ENCODE data around the gene NPIPB2. TPM values are rescaled to one million over a fixed set of nuclear protein-coding genes. Genes with fewer than 3 reads are reported as not detected.
"Not testable (repeated sequence)": the region's sequence is repeated elsewhere in the genome, so short reads cannot be mapped to it uniquely, and the experiment has no call there.

The NPIPB2 gene
- total RNA-seq, 4 donors from 2014 or later = 1.3 to 7.4 (median 3.2) TPM

DNA sequence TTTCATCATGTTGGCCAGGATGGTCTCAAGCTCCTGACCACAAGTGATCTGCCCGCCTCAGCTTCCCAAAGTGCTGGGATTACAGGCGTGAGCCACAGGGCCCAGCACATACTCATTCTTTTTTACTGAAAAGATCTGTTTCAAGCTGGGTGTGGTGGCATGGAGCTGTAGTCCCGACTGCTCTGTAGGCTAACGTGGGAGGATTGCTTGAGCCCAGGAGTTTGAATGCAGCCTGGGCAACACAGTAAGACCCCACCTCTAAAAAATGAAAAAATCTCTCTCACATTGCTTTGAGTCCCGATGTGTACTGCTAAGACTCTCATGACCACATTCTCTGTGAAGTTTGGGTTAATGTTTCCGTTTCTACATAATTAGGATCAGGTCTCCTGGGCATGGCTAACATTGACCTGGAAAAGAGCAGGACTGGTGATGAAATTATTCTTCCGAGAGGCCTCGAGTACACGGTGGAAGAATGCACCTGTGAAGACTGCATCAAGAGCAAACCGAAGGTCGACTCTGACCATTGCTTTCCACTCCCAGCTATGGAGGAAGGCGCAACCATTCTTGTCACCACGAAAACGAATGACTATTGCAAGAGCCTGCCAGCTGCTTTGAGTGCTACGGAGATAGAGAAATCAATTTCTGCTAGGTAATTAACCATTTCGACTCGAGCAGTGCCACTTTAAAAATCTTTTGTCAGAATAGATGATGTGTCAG, 25.5 kb upstream of the NPIPB2 start:
- no peak for DNase-seq
- H3K4me1 ChIP-seq = peaks cover 0 to 12% (median 0%) of the 10 kb centered on the region in 3 donors
- H3K27ac ChIP-seq = no peak overlapping the region
- H3K27me3 ChIP-seq = no peaks in the 10 kb centered on the region
- no peaks in the 10 kb centered on the region for H3K9me3 ChIP-seq
- no peak overlapping the region for H3K4me3 ChIP-seq
- intact Hi-C loops (cut with DNase I) = no loop called here
- no peak for TF ChIP-seq CTCF (IDR thresholded peaks at IDR 0.05)
- no peak for TF ChIP-seq POLR2A (IDR thresholded peaks at IDR 0.05)
- 78 to 84% methylated on average over 17 of the region's 17 CpGs for WGBS, 2 donors
- H3K36me3 ChIP-seq = no peaks in the 10 kb centered on the region

DNA sequence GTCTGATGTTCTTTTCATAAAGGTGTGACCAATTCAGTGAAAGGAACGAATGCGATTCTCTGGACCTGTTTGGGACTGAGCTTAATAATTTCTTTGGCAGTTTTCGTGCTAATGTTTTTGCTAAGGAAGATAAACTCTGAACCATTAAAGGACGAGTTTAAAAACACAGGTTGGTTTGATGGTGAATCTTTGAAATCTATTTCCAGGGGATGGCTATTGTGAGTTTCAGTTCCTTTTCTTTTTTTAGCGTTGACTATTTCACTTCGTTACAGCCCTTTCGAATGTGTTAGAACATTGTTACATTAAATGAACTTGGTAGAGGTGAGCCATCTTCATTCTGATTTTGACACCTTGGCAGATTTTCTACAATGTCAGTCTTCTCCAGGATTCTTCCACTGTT, 24.3 kb upstream of the NPIPB2 start:
- DNase-seq = no peak
- intact Hi-C loops (cut with DNase I) = no loop called here
- H3K4me1 ChIP-seq = peaks cover 0 to 9% (median 0%) of the 10 kb centered on the region in 3 donors
- no peak overlapping the region for H3K27ac ChIP-seq
- no peaks in the 10 kb centered on the region for H3K27me3 ChIP-seq
- H3K4me3 ChIP-seq = no peak overlapping the region
- no peaks in the 10 kb centered on the region for H3K36me3 ChIP-seq
- no peaks in the 10 kb centered on the region for H3K9me3 ChIP-seq
- 72 to 80% methylated on average over 7 of the region's 7 CpGs for WGBS, 2 donors
- TF ChIP-seq POLR2A (IDR thresholded peaks at IDR 0.05) (no peak), CTCF (IDR thresholded peaks at IDR 0.05) (no peak)

- 45 to 51% methylated on average over 9 of the region's 9 CpGs for WGBS, 2 donors
- Histone ChIP-seq H3K4me3 (no peak within 1 kb of the TSS), H3K27me3 (no peaks in the 10 kb centered on the region), H3K36me3 (no peaks in the 10 kb centered on the region), H3K4me1 (peaks cover 0 to 9% (median 0%) of the 10 kb centered on the region in 3 donors), H3K27ac (peak within 1 kb of the TSS in 1 of 4 donors; percentile 19), H3K9me3 (no peaks in the 10 kb centered on the region)
- TF ChIP-seq POLR2A (IDR thresholded peaks at IDR 0.05) (no peak), CTCF (IDR thresholded peaks at IDR 0.05) (no peak)
- DNase-seq = no peak
- intact Hi-C loops (cut with DNase I) = no loop called here
These were observed 23.1 kb upstream of the NPIPB2 start, which contains the start of gene TNFRSF17 for GRCh38 chr16:11964761-11965551. Gene TNFRSF17, plus strand, starts transcription at chr16:11965210. Its CDS starts 115 bp downstream, at chr16:11965325.

- 61 to 73% methylated on average over 4 to 5 of the region's 6 CpGs for WGBS, 2 donors
- Histone ChIP-seq H3K36me3 (no peaks in the 10 kb centered on the region), H3K4me1 (peaks cover 0 to 15% (median 0%) of the 10 kb centered on the region in 3 donors), H3K4me3 (no peak overlapping the region), H3K27me3 (no peaks in the 10 kb centered on the region), H3K27ac (no peak overlapping the region), H3K9me3 (no peaks in the 10 kb centered on the region)
- TF ChIP-seq POLR2A (IDR thresholded peaks at IDR 0.05) (no peak), CTCF (IDR thresholded peaks at IDR 0.05) (no peak)
- intact Hi-C loops (cut with DNase I) = no loop called here
- no peak for DNase-seq
These were observed 21.9 kb upstream of the NPIPB2 start for GRCh38 chr16:11963706-11964105.

- H3K27ac ChIP-seq; H3K4me3 ChIP-seq; DNase-seq; intact Hi-C loops (cut with DNase I); H3K27me3 ChIP-seq; H3K36me3 ChIP-seq; H3K9me3 ChIP-seq: not testable (repeated sequence)
- H3K4me1 ChIP-seq = peaks cover 0 to 18% (median 0%) of the 10 kb centered on the region in 3 donors
- WGBS, 2 donors = 78 to 90% methylated on average over 11 of the region's 11 CpGs
These were observed 21.1 kb upstream of the NPIPB2 start for GRCh38 chr16:11962978-11963377.

DNA sequence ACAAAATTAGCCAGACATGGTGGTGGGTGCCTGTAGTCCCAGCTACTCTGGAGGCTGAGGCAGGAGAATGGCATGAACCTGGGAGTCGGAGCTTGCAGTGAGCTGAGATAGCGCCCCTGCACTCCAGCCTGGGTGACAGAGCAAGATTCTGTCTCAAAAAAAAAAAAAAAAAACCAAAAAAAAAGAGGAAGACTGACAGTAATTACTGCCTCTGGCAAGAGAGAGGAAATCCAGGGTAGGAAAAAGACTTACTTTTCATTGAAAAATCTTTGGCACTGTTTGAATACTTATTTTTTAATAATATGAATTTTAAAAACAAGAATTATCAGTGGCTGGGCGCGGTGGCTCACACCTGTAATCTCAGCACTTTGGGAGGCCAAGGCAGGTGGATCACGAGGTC, 20.6 kb upstream of the NPIPB2 start:
- H3K4me1 ChIP-seq = peaks cover 0 to 18% (median 0%) of the 10 kb centered on the region in 3 donors
- WGBS, 2 donors = 73 to 84% methylated on average over 5 of the region's 5 CpGs
- H3K27ac ChIP-seq; H3K4me3 ChIP-seq; intact Hi-C loops (cut with DNase I); H3K27me3 ChIP-seq; H3K36me3 ChIP-seq; DNase-seq; H3K9me3 ChIP-seq: not testable (repeated sequence)
